Hematopoietic multipotent progenitor cell treated with erythropoietin and hydrocortisone succinate and interleukin-3 and kit ligand, for 17 days (in vitro differentiated cells): ENCODE data around the gene C1orf116.
A peak's percentile ranks its signal among the peaks of the same experiment; 100 is the strongest.

ENCODE experiments used
- DNase-seq: peaks from one replicate; pipeline ENCODE4 v3.0.0-alpha.2; 2015; ENCODE audit warnings: low spot score

C1orf116 gene

GRCh38 chr1:207032528-207033017, at the start of gene C1orf116:
Gene C1orf116, minus strand, starts transcription at chr1:207032756. Its CDS starts 5,158 bp downstream, at chr1:207027598.
- peak; percentile 55 for DNase-seq

- no peak for DNase-seq
These were observed 49.2 kb upstream of the C1orf116 start for GRCh38 chr1:207081806-207082205.

GRCh38 chr1:207081088-207081487, 48.5 kb upstream of the C1orf116 start:
- no peak for DNase-seq

GRCh38 chr1:207079706-207080241, 47.2 kb upstream of the C1orf116 start:
- DNase-seq, result no peak

GRCh38 chr1:207078578-207079132, 46.1 kb upstream of the C1orf116 start:
- DNase-seq, result no peak

- DNase-seq, result peak; percentile 94
These were observed 45.2 kb upstream of the C1orf116 start for GRCh38 chr1:207077470-207078377.

GRCh38 chr1:207077012-207077411, 44.5 kb upstream of the C1orf116 start:
- peak; percentile 26 for DNase-seq

GRCh38 chr1:207076181-207076955, 43.8 kb upstream of the C1orf116 start:
- peak; percentile 38 for DNase-seq

- no peak for DNase-seq
These were observed 41.6 kb upstream of the C1orf116 start for GRCh38 chr1:207073906-207074820.

GRCh38 chr1:207072233-207072632, 39.7 kb upstream of the C1orf116 start:
- no peak for DNase-seq

- no peak for DNase-seq
These were observed 38.9 kb upstream of the C1orf116 start for GRCh38 chr1:207071426-207071825.

GRCh38 chr1:207070811-207071210, 38.3 kb upstream of the C1orf116 start:
- no peak for DNase-seq

GRCh38 chr1:207069858-207070506, 37.4 kb upstream of the C1orf116 start:
- no peak for DNase-seq

GRCh38 chr1:207069061-207069460, 36.5 kb upstream of the C1orf116 start:
- DNase-seq, result peak; percentile 53

- no peak for DNase-seq
These were observed 35.1 kb upstream of the C1orf116 start for GRCh38 chr1:207067665-207068064.

- no peak for DNase-seq
These were observed 34.6 kb upstream of the C1orf116 start for GRCh38 chr1:207067185-207067584.

- DNase-seq, result no peak
These were observed 32.0 kb upstream of the C1orf116 start for GRCh38 chr1:207064561-207064960.

GRCh38 chr1:207063014-207063413, 30.5 kb upstream of the C1orf116 start:
- no peak for DNase-seq

GRCh38 chr1:207062058-207062457, 29.5 kb upstream of the C1orf116 start:
- DNase-seq, result no peak

GRCh38 chr1:207060596-207060995, 28.0 kb upstream of the C1orf116 start:
- DNase-seq, result no peak

- DNase-seq, result no peak
These were observed 27.3 kb upstream of the C1orf116 start for GRCh38 chr1:207059881-207060280.
